Measurements from ENCODE around the gene VCAM1. TPM values are rescaled to one million over a fixed set of nuclear protein-coding genes. Genes with fewer than 3 reads are reported as not detected.

Gene VCAM1
- total RNA-seq, 2 experiments from 2014 or later = 0.83 to 1.1 TPM

DNA sequence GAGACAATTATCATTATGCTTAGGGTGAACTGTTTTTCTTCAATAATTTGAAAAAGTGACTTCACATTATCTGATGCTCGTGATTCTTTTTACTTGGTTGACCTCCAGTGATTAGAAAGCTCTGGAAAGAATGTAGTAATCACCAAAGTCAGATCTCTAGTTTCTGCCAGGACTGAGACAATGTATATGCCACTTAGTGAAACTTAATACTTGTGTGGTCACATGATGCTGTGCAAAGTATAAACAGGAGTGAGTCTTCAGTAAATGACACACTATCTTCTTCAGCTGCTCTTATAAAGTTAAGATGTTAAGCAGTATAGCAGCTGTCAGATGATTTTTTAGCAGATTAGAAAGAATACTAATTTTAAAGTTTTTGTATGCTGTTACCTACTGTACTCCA lies 17.2 kb downstream of the VCAM1 start:
- peaks cover 4% of the 10 kb centered on the region for H3K4me1 Mint-ChIP-seq (ENCODE audit: low read depth)
- ChIA-PET CTCF (interaction anchor here (0.9 to 2.2 kb wide), 2 partner anchors 9 to 14 kb away, joined by 3 to 5 read pairs; no protein-coding TSS in a partner anchor), POLR2A (no interaction called here)
- no peak for ATAC-seq
- H3K9me3 Mint-ChIP-seq = no peaks in the 10 kb centered on the region
- DNase-seq = no peak
- no peaks in the 10 kb centered on the region for H3K36me3 Mint-ChIP-seq (ENCODE audit: low read depth)
- H3K4me3 Mint-ChIP-seq = no peak overlapping the region
- TF ChIP-seq, protein P1, sequence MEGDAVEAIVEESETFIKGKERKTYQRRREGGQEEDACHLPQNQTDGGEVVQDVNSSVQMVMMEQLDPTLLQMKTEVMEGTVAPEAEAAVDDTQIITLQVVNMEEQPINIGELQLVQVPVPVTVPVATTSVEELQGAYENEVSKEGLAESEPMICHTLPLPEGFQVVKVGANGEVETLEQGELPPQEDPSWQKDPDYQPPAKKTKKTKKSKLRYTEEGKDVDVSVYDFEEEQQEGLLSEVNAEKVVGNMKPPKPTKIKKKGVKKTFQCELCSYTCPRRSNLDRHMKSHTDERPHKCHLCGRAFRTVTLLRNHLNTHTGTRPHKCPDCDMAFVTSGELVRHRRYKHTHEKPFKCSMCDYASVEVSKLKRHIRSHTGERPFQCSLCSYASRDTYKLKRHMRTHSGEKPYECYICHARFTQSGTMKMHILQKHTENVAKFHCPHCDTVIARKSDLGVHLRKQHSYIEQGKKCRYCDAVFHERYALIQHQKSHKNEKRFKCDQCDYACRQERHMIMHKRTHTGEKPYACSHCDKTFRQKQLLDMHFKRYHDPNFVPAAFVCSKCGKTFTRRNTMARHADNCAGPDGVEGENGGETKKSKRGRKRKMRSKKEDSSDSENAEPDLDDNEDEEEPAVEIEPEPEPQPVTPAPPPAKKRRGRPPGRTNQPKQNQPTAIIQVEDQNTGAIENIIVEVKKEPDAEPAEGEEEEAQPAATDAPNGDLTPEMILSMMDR (IDR thresholded peaks at IDR 0.05) = no peak
- intact Hi-C loops (cut with micrococcal nuclease) = no loop called here
- H3K27ac Mint-ChIP-seq = no peak overlapping the region
- no peaks in the 10 kb centered on the region for H3K27me3 Mint-ChIP-seq

DNA sequence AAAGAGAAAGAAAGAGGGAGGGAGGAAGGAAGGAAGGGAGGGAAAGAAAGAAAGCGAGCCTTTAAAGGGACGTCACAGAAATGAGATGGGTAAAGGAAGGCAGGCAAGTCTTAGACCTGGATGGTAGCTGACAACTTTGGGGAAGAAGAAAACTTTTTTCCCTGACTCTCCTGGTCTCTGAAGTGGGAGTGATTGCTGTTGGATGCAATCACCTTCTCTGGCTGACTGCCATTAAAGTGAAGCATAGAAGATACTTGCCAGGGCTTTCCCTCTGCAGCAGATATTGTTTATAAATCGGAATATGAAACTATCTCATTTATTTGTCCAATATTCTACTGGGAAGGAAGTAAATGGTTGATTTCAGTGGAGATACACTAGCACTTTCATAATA lies 27.0 kb downstream of the VCAM1 start:
- Mint-ChIP-seq H3K27ac (no peak overlapping the region), H3K27me3 (peaks cover 3% of the 10 kb centered on the region), H3K4me3 (no peak overlapping the region), H3K9me3 (no peaks in the 10 kb centered on the region), H3K36me3 (ENCODE audit: low read depth) (no peaks in the 10 kb centered on the region), H3K4me1 (ENCODE audit: low read depth) (peaks cover 5% of the 10 kb centered on the region)
- intact Hi-C loops (cut with micrococcal nuclease) = no loop called here
- POLR2A ChIA-PET = interaction anchor here (1.0 kb wide), 1 partner anchor 10 kb away, joined by 3 read pairs; no protein-coding TSS in a partner anchor
- ATAC-seq (peak; percentile 20), DNase-seq (no peak)
- TF ChIP-seq, protein P1 (IDR thresholded peaks at IDR 0.05) = no peak
- CTCF ChIA-PET = no interaction called here

DNA sequence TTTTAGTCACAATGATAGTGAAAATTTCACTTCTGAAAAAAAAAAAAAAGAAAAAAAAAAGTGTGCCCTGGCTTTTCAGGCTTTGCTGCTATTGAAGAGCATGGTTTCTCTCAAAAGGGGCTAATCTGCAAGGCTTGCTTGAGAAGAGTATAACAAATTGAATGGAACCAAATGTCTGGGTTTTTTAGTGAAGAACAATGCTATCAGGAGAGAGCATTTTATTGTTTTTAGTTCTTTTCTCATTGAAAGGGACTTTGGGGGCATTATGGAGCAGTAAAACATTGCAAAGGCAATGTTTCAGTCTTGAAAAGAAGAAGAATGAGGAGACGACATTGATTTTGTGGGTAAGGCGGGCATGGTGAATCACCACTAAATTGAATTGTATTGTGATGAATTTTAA lies 28.2 kb downstream of the VCAM1 start:
- intact Hi-C loops (cut with micrococcal nuclease) = no loop called here
- Mint-ChIP-seq H3K36me3 (ENCODE audit: low read depth) (no peaks in the 10 kb centered on the region), H3K9me3 (no peaks in the 10 kb centered on the region), H3K4me3 (no peak overlapping the region), H3K27me3 (peaks cover 3% of the 10 kb centered on the region), H3K27ac (no peak overlapping the region), H3K4me1 (ENCODE audit: low read depth) (peaks cover 5% of the 10 kb centered on the region)
- ChIA-PET POLR2A (no interaction called here), CTCF (interaction anchor here (0.9 kb wide), 1 partner anchor 96 kb away, joined by 3 read pairs; no protein-coding TSS in a partner anchor)
- ATAC-seq = no peak
- TF ChIP-seq, protein P1 (IDR thresholded peaks at IDR 0.05) = no peak
- no peak for DNase-seq

DNA sequence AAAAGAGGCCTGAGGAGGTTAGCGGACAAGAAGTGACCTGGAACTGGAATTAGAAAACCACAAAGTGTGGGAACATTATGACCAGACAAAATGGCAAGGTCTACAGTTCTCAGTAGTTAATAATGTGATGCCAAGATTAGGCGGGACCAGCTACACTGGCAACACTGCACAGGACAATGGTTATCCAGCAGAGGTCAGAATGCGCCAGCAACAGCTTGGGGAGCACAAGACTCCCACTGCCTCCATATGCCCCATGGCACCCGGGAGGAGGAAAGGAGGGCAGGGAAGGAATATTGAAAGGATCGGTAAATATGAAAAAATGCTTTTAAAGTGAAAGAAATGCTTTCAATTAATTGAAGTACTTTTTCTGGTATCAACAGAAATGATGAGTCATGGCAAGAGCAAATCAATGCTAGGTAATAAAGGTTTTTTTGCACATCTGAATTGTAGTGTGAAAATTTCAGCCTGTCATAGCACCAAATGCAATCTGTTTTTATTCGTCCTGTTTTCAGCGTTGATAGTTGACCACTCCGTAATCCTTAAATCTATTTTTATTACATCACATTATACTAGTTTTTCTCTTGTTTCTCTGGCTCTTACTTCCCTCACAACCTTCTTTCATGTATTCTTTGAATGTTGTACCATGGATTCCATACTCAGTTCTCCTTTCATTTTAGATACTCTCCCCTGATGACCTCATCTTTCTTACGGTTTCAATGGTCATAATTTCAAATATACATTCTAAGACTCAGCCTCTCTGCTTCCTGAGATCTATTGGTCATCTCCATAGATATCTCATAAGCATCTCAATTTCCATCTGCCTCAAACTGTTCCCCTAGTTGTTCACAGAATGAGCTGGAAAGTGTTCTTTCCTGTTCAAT lies 30.7 kb downstream of the VCAM1 start:
- Mint-ChIP-seq H3K27ac (no peak overlapping the region), H3K4me3 (no peak overlapping the region), H3K36me3 (ENCODE audit: low read depth) (no peaks in the 10 kb centered on the region), H3K9me3 (no peaks in the 10 kb centered on the region), H3K27me3 (peaks cover 2% of the 10 kb centered on the region), H3K4me1 (ENCODE audit: low read depth) (peaks cover 5% of the 10 kb centered on the region)
- ChIA-PET POLR2A (no interaction called here), CTCF (interaction anchor here (1.0 kb wide), 1 partner anchor 34 kb away, joined by 3 read pairs; no protein-coding TSS in a partner anchor)
- DNase-seq (no peak), ATAC-seq (no peak)
- intact Hi-C loops (cut with micrococcal nuclease) = no loop called here
- TF ChIP-seq, protein P1 (IDR thresholded peaks at IDR 0.05) = no peak

DNA sequence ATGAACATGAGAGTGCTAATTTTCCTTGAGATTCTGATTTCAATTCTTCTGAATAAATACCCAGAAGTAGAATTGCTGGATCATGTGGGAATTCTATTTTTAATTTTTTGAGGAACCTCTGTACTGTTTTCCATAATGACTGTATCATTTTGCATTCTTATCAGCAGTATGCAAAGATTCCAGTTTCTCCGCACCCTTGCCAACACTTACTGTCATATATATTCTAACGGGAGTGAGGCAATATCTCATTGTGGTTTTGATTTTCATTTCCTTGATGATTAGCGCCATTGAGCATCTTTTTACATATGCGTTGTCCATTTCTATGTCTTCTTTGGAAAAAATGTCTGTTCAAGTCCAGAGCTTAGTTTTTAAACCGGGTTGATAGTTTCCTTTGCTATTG lies 33.2 kb downstream of the VCAM1 start:
- no peaks in the 10 kb centered on the region for H3K9me3 Mint-ChIP-seq
- no peaks in the 10 kb centered on the region for H3K4me1 Mint-ChIP-seq (ENCODE audit: low read depth)
- DNase-seq (no peak), ATAC-seq (no peak)
- intact Hi-C loops (cut with micrococcal nuclease) = no loop called here
- ChIA-PET CTCF (interaction anchor here (0.6 kb wide), 1 partner anchor 68 kb away, joined by 3 read pairs; no protein-coding TSS in a partner anchor), POLR2A (no interaction called here)
- H3K4me3 Mint-ChIP-seq = no peak overlapping the region
- H3K36me3 Mint-ChIP-seq (ENCODE audit: low read depth) = no peaks in the 10 kb centered on the region
- TF ChIP-seq, protein P1 (IDR thresholded peaks at IDR 0.05) = no peak
- no peak overlapping the region for H3K27ac Mint-ChIP-seq
- H3K27me3 Mint-ChIP-seq = peaks cover 3% of the 10 kb centered on the region

Measured in activated CD8-positive, alpha-beta T cell treated with anti-CD3 and anti-CD28 coated beads for 36 hours (primary cell).